Measurements from ENCODE around the gene TMEM163.

- TF ChIP-seq, protein P1, sequence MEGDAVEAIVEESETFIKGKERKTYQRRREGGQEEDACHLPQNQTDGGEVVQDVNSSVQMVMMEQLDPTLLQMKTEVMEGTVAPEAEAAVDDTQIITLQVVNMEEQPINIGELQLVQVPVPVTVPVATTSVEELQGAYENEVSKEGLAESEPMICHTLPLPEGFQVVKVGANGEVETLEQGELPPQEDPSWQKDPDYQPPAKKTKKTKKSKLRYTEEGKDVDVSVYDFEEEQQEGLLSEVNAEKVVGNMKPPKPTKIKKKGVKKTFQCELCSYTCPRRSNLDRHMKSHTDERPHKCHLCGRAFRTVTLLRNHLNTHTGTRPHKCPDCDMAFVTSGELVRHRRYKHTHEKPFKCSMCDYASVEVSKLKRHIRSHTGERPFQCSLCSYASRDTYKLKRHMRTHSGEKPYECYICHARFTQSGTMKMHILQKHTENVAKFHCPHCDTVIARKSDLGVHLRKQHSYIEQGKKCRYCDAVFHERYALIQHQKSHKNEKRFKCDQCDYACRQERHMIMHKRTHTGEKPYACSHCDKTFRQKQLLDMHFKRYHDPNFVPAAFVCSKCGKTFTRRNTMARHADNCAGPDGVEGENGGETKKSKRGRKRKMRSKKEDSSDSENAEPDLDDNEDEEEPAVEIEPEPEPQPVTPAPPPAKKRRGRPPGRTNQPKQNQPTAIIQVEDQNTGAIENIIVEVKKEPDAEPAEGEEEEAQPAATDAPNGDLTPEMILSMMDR (conservative IDR thresholded peaks at IDR 0.05; ENCODE audit: low read length): no peak
- no peak for TF ChIP-seq EZH2phosphoT487 (IDR thresholded peaks at IDR 0.05; ENCODE audit: borderline replicate concordance, low read depth, low read length)
Measured at GRCh38 chr2:134448650-134449049, 270.1 kb downstream of the TMEM163 start.

Data from OCI-LY7 (cell line).